HG03457 (cell line): ENCODE measurements around the gene PARD3B.

Experiments
- ATAC-seq: cut with Tn5 transposase; IDR thresholded peaks from one replicate; pipeline ENCODE4 v1.9.1; 2021; ENCODE audit warnings: moderate number of reproducible peaks; ENCODE audit not compliant: unreplicated experiment

Gene PARD3B

GRCh38 chr2:205574001-205574400 is 1028.7 kb downstream of the PARD3B start:
- no peak for ATAC-seq

- no peak for ATAC-seq
Observed at GRCh38 chr2:205579335-205579734, 1034.1 kb downstream of the PARD3B start.

GRCh38 chr2:205580212-205580987 is 1035.1 kb downstream of the PARD3B start:
- ATAC-seq = no peak

- ATAC-seq = no peak
Observed at GRCh38 chr2:205582366-205582765, 1037.1 kb downstream of the PARD3B start.

GRCh38 chr2:205585449-205586383 is 1040.4 kb downstream of the PARD3B start:
- no peak for ATAC-seq

GRCh38 chr2:205586626-205587025 is 1041.4 kb downstream of the PARD3B start:
- ATAC-seq = no peak

- no peak for ATAC-seq
Observed at GRCh38 chr2:205589479-205589878, 1044.2 kb downstream of the PARD3B start.

GRCh38 chr2:205590759-205591158 is 1045.5 kb downstream of the PARD3B start:
- no peak for ATAC-seq

- ATAC-seq = no peak
Observed at GRCh38 chr2:205593891-205594290, 1048.6 kb downstream of the PARD3B start.

- ATAC-seq = no peak
Observed at GRCh38 chr2:205596581-205596980, 1051.3 kb downstream of the PARD3B start.

- no peak for ATAC-seq
Observed at GRCh38 chr2:205605638-205606304, 1060.5 kb downstream of the PARD3B start.

- no peak for ATAC-seq
Observed at GRCh38 chr2:205607146-205607545, 1061.9 kb downstream of the PARD3B start.

GRCh38 chr2:205609113-205609512 is 1063.8 kb downstream of the PARD3B start:
- ATAC-seq = no peak

- no peak for ATAC-seq
Observed at GRCh38 chr2:205610437-205610836, 1065.2 kb downstream of the PARD3B start.

GRCh38 chr2:205612636-205613035 is 1067.4 kb downstream of the PARD3B start:
- no peak for ATAC-seq

GRCh38 chr2:205613970-205614559 is 1068.8 kb downstream of the PARD3B start:
- ATAC-seq = no peak

GRCh38 chr2:205614965-205615364 is 1069.7 kb downstream of the PARD3B start:
- no peak for ATAC-seq

- ATAC-seq = no peak
Observed at GRCh38 chr2:205617905-205618304, 1072.6 kb downstream of the PARD3B start.

- ATAC-seq = no peak
Observed at GRCh38 chr2:205619600-205619999, 1074.3 kb downstream of the PARD3B start.

GRCh38 chr2:205627085-205627484 is 1081.8 kb downstream of the PARD3B start:
- no peak for ATAC-seq

- ATAC-seq = no peak
Observed at GRCh38 chr2:205628422-205628821, 1083.1 kb downstream of the PARD3B start.
